H1 (cell line): ENCODE results near the gene ALDOA. TPM values are rescaled to one million over a fixed set of nuclear protein-coding genes. Genes with fewer than 3 reads are reported as not detected.

ENCODE experiments used
- CTCF ChIA-PET: fragments of 300-600 bp; sonication (Branson Sonifier 250); formaldehyde crosslinking; loops from one replicate; lab custom pipeline; 2021; ENCODE audit not compliant: partially characterized antibody; lab: Charles Lee
- POLR2A ChIA-PET: fragments of 300-600 bp; sonication (Branson Sonifier 250); formaldehyde crosslinking; loops from one replicate; lab custom pipeline; 2021; ENCODE audit warnings: inconsistent platforms; ENCODE audit not compliant: partially characterized antibody; lab: Charles Lee
- DNase-seq, 2 experiments: peaks; one replicate each; pipeline versions ENCODE4 v3.0.0 to v3.0.0-alpha.2; 2010 to 2022; ENCODE audit warnings: low spot score in 2 of 2, low read depth in 1 of 2, mixed read lengths in 1 of 2
- FAIRE-seq: peaks from 2 replicates; lab custom pipeline; 2011; peaks lifted over from hg19 to GRCh38; lab: Jason Lieb, UNC
- H2AFZ ChIP-seq: 2 replicates; pipeline ENCODE4 v1.8.1; 2012; ENCODE audit warnings: low read length, inconsistent platforms
- H2AK5ac ChIP-seq: 2 replicates; pipeline ENCODE4 v1.6.1; 2013; ENCODE audit warnings: low read depth, low read length
- H2BK120ac ChIP-seq: replicated peaks from 2 replicates; pipeline ENCODE3; 2013; ENCODE audit warnings: low read depth, low read length, inconsistent platforms
- H2BK12ac ChIP-seq: 2 replicates; pipeline ENCODE4 v1.6.1; 2013; ENCODE audit warnings: low read depth, low read length
- H2BK15ac ChIP-seq: 2 replicates; pipeline ENCODE4 v1.6.1; 2013; ENCODE audit warnings: low read length
- H2BK20ac ChIP-seq: 2 replicates; pipeline ENCODE4 v1.6.1; 2013; ENCODE audit warnings: low read length
- H2BK5ac ChIP-seq: 2 replicates; pipeline ENCODE4 v1.6.1; 2013; ENCODE audit warnings: low read depth, low read length
- H3K14ac ChIP-seq: 2 replicates; pipeline ENCODE4 v1.6.1; 2013; ENCODE audit warnings: inconsistent platforms; ENCODE audit not compliant: insufficient read length
- H3K18ac ChIP-seq: 2 replicates; pipeline ENCODE4 v1.6.1; 2013; ENCODE audit warnings: low read length; ENCODE audit errors: extremely low read depth
- H3K23ac ChIP-seq: 2 replicates; pipeline ENCODE4 v1.6.1; 2013; ENCODE audit warnings: inconsistent platforms; ENCODE audit not compliant: insufficient read length
- H3K23me2 ChIP-seq: 2 replicates; pipeline ENCODE4 v1.6.1; 2013; ENCODE audit warnings: low read depth, low read length
- H3K27ac ChIP-seq: 2 replicates; pipeline ENCODE4 v1.6.1; 2011; ENCODE audit warnings: low read depth, low read length, inconsistent platforms
- H3K27me3 ChIP-seq, 4 experiments: replicated peaks in 1 of 4; 1 replicate in 1 of 4; 2 replicates in 3 of 4; pipeline versions ENCODE4 v1.6.1 to v1.8.1; 2011 to 2013; ENCODE audit warnings: low read length in 3 of 4, mild to moderate bottlenecking in 3 of 4, inconsistent platforms in 2 of 4, mixed read lengths in 2 of 4, moderate library complexity in 1 of 4; ENCODE audit not compliant: control insufficient read depth in 3 of 4, insufficient read depth in 3 of 4; ENCODE audit errors: extremely low read depth in 1 of 4
- H3K36me3 ChIP-seq, 4 experiments: 2 replicates each; pipeline versions ENCODE4 v1.6.1 to v1.8.1; 2011 to 2013; ENCODE audit warnings: mild to moderate bottlenecking in 4 of 4, low read length in 3 of 4, moderate library complexity in 2 of 4, control low read depth in 1 of 4, inconsistent platforms in 1 of 4; ENCODE audit not compliant: insufficient read depth in 4 of 4, control insufficient read depth in 2 of 4
- H3K4ac ChIP-seq: replicated peaks from 2 replicates; pipeline ENCODE3; 2013; ENCODE audit warnings: low read length, low read depth, mixed read lengths, inconsistent platforms; ENCODE audit not compliant: insufficient read length
- H3K4me1 ChIP-seq, 4 experiments: replicated peaks in 1 of 4; 1 replicate in 1 of 4; 2 replicates in 3 of 4; pipeline versions ENCODE4 v1.6.1 to v1.8.1; 2011 to 2013; ENCODE audit warnings: low read length in 3 of 4, inconsistent platforms in 2 of 4, mixed read lengths in 1 of 4; ENCODE audit not compliant: insufficient read depth in 4 of 4, control insufficient read depth in 3 of 4
- H3K4me2 ChIP-seq, 2 experiments: 2 replicates each; pipeline versions ENCODE4 v1.6.1 to v1.8.1; 2011 to 2013; ENCODE audit warnings: low read depth in 2 of 2, low read length in 2 of 2, control low read depth in 1 of 2, inconsistent platforms in 1 of 2, mild to moderate bottlenecking in 1 of 2; ENCODE audit not compliant: insufficient read depth in 1 of 2
- H3K4me3 ChIP-seq, 4 experiments: fragments of 200-600, 300-600 bp in 1 of 4; sonication (generic), shearing (Covaris generic), sonication (Bioruptor Twin) in 1 of 4; 2 replicates each; pipeline versions ENCODE4 v1.5.1 to v1.8.1; 2011 to 2016; ENCODE audit warnings: low read length in 4 of 4, low read depth in 3 of 4, control low read depth in 2 of 4, inconsistent platforms in 2 of 4, mild to moderate bottlenecking in 2 of 4, mixed read lengths in 1 of 4, moderate library complexity in 1 of 4; ENCODE audit not compliant: insufficient read depth in 2 of 4; ENCODE audit errors: extremely low read depth in 1 of 4
- H3K56ac ChIP-seq: replicated peaks from 2 replicates; pipeline ENCODE3; 2013; ENCODE audit warnings: low read depth, mild to moderate bottlenecking, mixed read lengths, low read length, inconsistent platforms; ENCODE audit not compliant: insufficient read length
- H3K79me1 ChIP-seq: 2 replicates; pipeline ENCODE4 v1.6.1; 2013; ENCODE audit warnings: low read depth, low read length, control low read depth
- H3K79me2 ChIP-seq, 2 experiments: 2 replicates each; pipeline versions ENCODE4 v1.6.1 to v1.8.1; 2012 to 2013; ENCODE audit warnings: low read length in 2 of 2, mild to moderate bottlenecking in 2 of 2, inconsistent platforms in 1 of 2; ENCODE audit not compliant: insufficient read depth in 2 of 2, control insufficient read depth in 1 of 2
- H3K9ac ChIP-seq, 4 experiments: replicated peaks in 1 of 4; 1 replicate in 1 of 4; 2 replicates in 3 of 4; pipeline versions ENCODE4 v1.6.1 to v1.8.1; 2011 to 2013; ENCODE audit warnings: low read depth in 3 of 4, low read length in 3 of 4, control low read depth in 2 of 4, mild to moderate bottlenecking in 2 of 4, moderate library complexity in 2 of 4, inconsistent platforms in 1 of 4; ENCODE audit errors: extremely low read depth in 1 of 4
- H3K9me3 ChIP-seq, 2 experiments: 2 replicates each; pipeline versions ENCODE4 v1.6.1 to v1.8.1; 2012 to 2013; ENCODE audit warnings: mild to moderate bottlenecking in 2 of 2, moderate library complexity in 2 of 2, control low read depth in 1 of 2, inconsistent platforms in 1 of 2, low read depth in 1 of 2, low read length in 1 of 2, mixed read lengths in 1 of 2; ENCODE audit not compliant: insufficient read depth in 2 of 2
- H4K20me1 ChIP-seq, 2 experiments: replicated peaks in 1 of 2; 2 replicates each; pipeline versions ENCODE3 to v1.8.1; 2011 to 2013; ENCODE audit warnings: inconsistent platforms in 2 of 2, low read length in 2 of 2, mild to moderate bottlenecking in 1 of 2; ENCODE audit not compliant: insufficient read depth in 2 of 2, control insufficient read depth in 1 of 2
- H4K5ac ChIP-seq: 2 replicates; pipeline ENCODE4 v1.6.1; 2013; ENCODE audit warnings: low read length, low read depth, mixed read lengths, inconsistent platforms; ENCODE audit not compliant: insufficient read length
- H4K8ac ChIP-seq: 2 replicates; pipeline ENCODE4 v1.8.0; 2013; ENCODE audit warnings: mild to moderate bottlenecking, moderate library complexity, low read length, inconsistent platforms; ENCODE audit not compliant: insufficient read depth; ENCODE audit errors: extremely low read depth
- H4K91ac ChIP-seq: replicated peaks from 2 replicates; pipeline ENCODE3; 2013; ENCODE audit warnings: low read length, mixed read lengths, inconsistent platforms; ENCODE audit not compliant: insufficient read length
- CHD1 ChIP-seq: IDR thresholded peaks from 2 replicates; pipeline ENCODE4 v1.6.1; 2012; ENCODE audit warnings: low read depth, low read length, improper control_type of control experiment
- FOSL1 ChIP-seq: IDR thresholded peaks from 2 replicates; pipeline ENCODE4 v1.6.1; 2011; ENCODE audit warnings: mild to moderate bottlenecking, low read depth, low read length, moderate library complexity; ENCODE audit not compliant: insufficient read depth
- HDAC2 ChIP-seq, 2 experiments: fragments of 300-600 bp in 1 of 2; sonication (generic) in 1 of 2; IDR thresholded peaks; 2 replicates each; pipeline ENCODE4 v1.6.1; 2011 to 2012; ENCODE audit warnings: low read depth in 2 of 2, low read length in 2 of 2, mild to moderate bottlenecking in 2 of 2, moderate library complexity in 2 of 2, borderline replicate concordance in 1 of 2, inconsistent platforms in 1 of 2
- PHF8 ChIP-seq: fragments of 200-600 bp; sonication (generic); conservative IDR thresholded peaks from 2 replicates; pipeline ENCODE4 v1.7.1; 2012; ENCODE audit warnings: low read depth, mild to moderate bottlenecking, inconsistent platforms, low read length, moderate library complexity
- POLR2A ChIP-seq, 2 experiments: IDR thresholded peaks; 1 replicate in 1 of 2; 2 replicates in 1 of 2; pipeline ENCODE4 v1.6.1; 2011; ENCODE audit warnings: low read depth in 2 of 2, low read length in 2 of 2, mild to moderate bottlenecking in 2 of 2; ENCODE audit errors: control extremely low read depth in 1 of 2
- POLR2AphosphoS5 ChIP-seq: IDR thresholded peaks from 2 replicates; pipeline ENCODE4 v1.6.1; 2011; ENCODE audit warnings: low read depth, low read length
- SAP30 ChIP-seq: fragments of 300-600 bp; sonication (generic); IDR thresholded peaks from 2 replicates; pipeline ENCODE4 v1.7.1; 2012; ENCODE audit warnings: low read length, moderate library complexity, mild to moderate bottlenecking, inconsistent platforms; ENCODE audit not compliant: insufficient read depth, insufficient replicate concordance
- SP1 ChIP-seq: IDR thresholded peaks from 2 replicates; pipeline ENCODE4 v1.6.1; 2011; ENCODE audit warnings: low read depth, low read length
- SRF ChIP-seq: IDR thresholded peaks from 2 replicates; pipeline ENCODE4 v1.6.1; 2011; ENCODE audit warnings: mild to moderate bottlenecking, low read depth, low read length, moderate library complexity
- TAF1 ChIP-seq: IDR thresholded peaks from 2 replicates; pipeline ENCODE4 v1.6.1; 2011; ENCODE audit warnings: mild to moderate bottlenecking, low read depth, low read length
- TBP ChIP-seq: IDR thresholded peaks from 2 replicates; pipeline ENCODE4 v1.6.1; 2011; ENCODE audit warnings: low read depth, low read length, improper control_type of control experiment
- WGBS, 2 experiments: shearing (Covaris generic) in 1 of 2; methylation state at CpG; one replicate each; pipeline versions ENCODE4 v1.1.6 to v1.1.7; 2013 to 2015; ENCODE audit warnings: low lambda C conversion rate in 2 of 2, mixed read lengths in 2 of 2, inconsistent platforms in 1 of 2, low coverage in 1 of 2, missing lambda C conversion rate in 1 of 2; ENCODE audit not compliant: insufficient replicate concordance in 2 of 2, insufficient coverage in 1 of 2, insufficient read length in 1 of 2; ENCODE audit errors: extremely low coverage in 1 of 2, missing lambda C conversion rate in 1 of 2; 5-methylcytosine and 5-hydroxymethylcytosine counted together
- polyA plus RNA-seq, 7 experiments: library from polyadenylated mRNA; depleted of rRNA in 3 of 7; stranded (reverse) in 5 of 7; unstranded in 2 of 7; fragments of >200 nt in 5 of 7; fragments of 200-250 nt in 2 of 7; gene quantifications; 1 replicate in 5 of 7; 2 replicates in 1 of 7; 4 replicates in 1 of 7; pipeline versions ENCODE4 v1.2.1 to v1.2.3, GENCODE V29; 2011 to 2013; ENCODE audit warnings: missing spikeins in 2 of 7, mixed read lengths in 2 of 7
- total RNA-seq: library from RNA; stranded (reverse); fragmentation: NEBNext Ultra II Directional; extraction: Animal tissue kit (Norgen Biotek cat#: 25700); gene quantifications from 2 replicates; pipeline ENCODE4 v1.2.1, GENCODE V29; 2021

The ALDOA gene
- total and polyA plus RNA-seq, 2 of the 8 experiments (the other 6 are each of a cell fraction or from before 2014, with no cell fraction given), result 1,072 to 1,083 TPM

DNA sequence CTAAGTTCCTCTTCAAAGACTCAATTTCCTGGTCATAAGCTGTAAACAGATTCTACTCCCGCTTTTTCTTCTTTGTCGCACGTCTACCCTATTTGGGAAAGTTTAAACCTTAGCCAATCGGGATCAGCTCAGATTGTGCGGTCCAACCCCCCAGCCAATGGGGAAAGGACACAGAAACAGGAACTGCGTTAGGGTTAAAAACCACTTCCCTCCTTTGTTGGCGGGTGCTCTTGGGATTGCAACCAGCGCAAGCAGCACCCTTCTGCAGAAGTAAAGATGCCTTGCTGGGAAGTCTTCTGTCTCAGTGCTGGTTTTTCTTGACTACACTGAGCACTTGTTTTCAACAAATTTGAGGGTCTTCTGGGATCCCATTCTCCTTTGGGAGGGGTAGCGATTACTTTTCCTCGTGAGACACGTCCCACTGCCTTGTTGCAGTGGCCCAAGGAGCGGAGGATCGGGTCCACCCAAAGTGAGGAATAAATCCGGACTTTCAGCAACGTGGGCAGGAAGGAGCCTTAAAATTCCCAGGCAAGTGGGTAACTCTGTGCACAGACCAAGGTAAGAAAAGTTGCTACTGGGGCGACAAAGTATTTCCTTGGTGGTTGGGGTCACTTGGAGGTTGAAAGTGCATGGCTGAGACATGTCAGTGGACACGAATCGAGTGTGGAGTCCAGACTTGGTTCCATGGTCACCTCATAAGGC lies 31.5 kb downstream of the ALDOA start:
- no peak overlapping the region for H2BK120ac ChIP-seq
- H2BK20ac ChIP-seq, result no peak overlapping the region
- peak in 1 of 2 experiments; percentile 73 for DNase-seq
- peak overlapping the region; percentile 80 to 100 (median 98); a peak in 7 of 8 replicates for H3K4me3 ChIP-seq
- peak overlapping the region; percentile 23; the same call in 1 of the 2 replicates for H2BK15ac ChIP-seq
- peak overlapping the region; percentile 9 for H4K91ac ChIP-seq
- peak overlapping the region; percentile 36; the same call in 1 of the 2 replicates for H2AFZ ChIP-seq
- H3K56ac ChIP-seq, result no peak overlapping the region
- peak overlapping the region; percentile 98 for H3K27ac ChIP-seq
- TF ChIP-seq SAP30 (peak; percentile 75), FOSL1 (no peak), HDAC2 (IDR thresholded peaks at IDR 0.05; ENCODE audit: borderline replicate concordance in 1 of 2, low read depth in 2 of 2, low read length in 2 of 2) (no peak), TAF1 (peak; percentile 82), POLR2A (IDR thresholded peaks at IDR 0.05; ENCODE audit: control extremely low read depth in 1 of 2, low read depth in 2 of 2, low read length in 2 of 2) (peak; percentile 9 to 90), SRF (peak; percentile 75), PHF8 (peak; percentile 37), POLR2AphosphoS5 (peak; percentile 84; the same call in 1 of the 2 replicates), TBP (peak; percentile 93), CHD1 (peak; percentile 32; the same call in 1 of the 2 replicates), SP1 (peak; percentile 87)
- H3K4me1 ChIP-seq, result peaks cover 0 to 19% (median 8%) of the 10 kb centered on the region in 4 experiments; a peak in 6 of 7 replicates
- H3K23ac ChIP-seq, result no peak overlapping the region
- peak overlapping the region; percentile 22 for H3K4ac ChIP-seq
- H3K27me3 ChIP-seq, result no peaks in the 10 kb centered on the region
- H3K36me3 ChIP-seq, result peaks cover 0 to 9% (median 3%) of the 10 kb centered on the region in 4 experiments; a peak in 6 of 8 replicates
- peak overlapping the region; percentile 79 to 98 (median 96) for H3K9ac ChIP-seq
- peak overlapping the region; percentile 88; the same call in 1 of the 2 replicates for H3K18ac ChIP-seq
- no peak overlapping the region for H4K8ac ChIP-seq
- peaks cover 2 to 19% of the 10 kb centered on the region in 2 experiments for H4K20me1 ChIP-seq
- H3K79me1 ChIP-seq, result peaks cover 3% of the 10 kb centered on the region
- peak overlapping the region; percentile 29; the same call in 1 of the 2 replicates for H2AK5ac ChIP-seq
- peak overlapping the region; percentile 88 for H2BK12ac ChIP-seq
- H3K23me2 ChIP-seq, result peaks cover 21% of the 10 kb centered on the region; the same call in 1 of the 2 replicates
- peak overlapping the region; percentile 92 for H4K5ac ChIP-seq
- ChIA-PET POLR2A (interaction anchor here (0.7 to 14.0 kb wide), 10 partner anchors 11 to 519 kb away, joined by 3 to 353 read pairs (median 4); partner anchors contain the start of genes ALDOA, CORO1A, GDPD3 and PPP4C), CTCF (interaction anchor here (0.9 to 1.1 kb wide), 3 partner anchors 15 to 42 kb away, joined by 4 to 8 read pairs (median 5); no protein-coding TSS in a partner anchor)
- H3K4me2 ChIP-seq, result peak overlapping the region; percentile 56 to 94
- H2BK5ac ChIP-seq, result peak overlapping the region; percentile 96
- peak; percentile 91 for FAIRE-seq
- no peaks in the 10 kb centered on the region for H3K9me3 ChIP-seq
- 1% methylated on average over 18 of the region's 18 CpGs; no CpG with 5 or more reads in 1 of the 2 experiments for WGBS, 2 experiments
- peaks cover 11 to 57% of the 10 kb centered on the region in 2 experiments for H3K79me2 ChIP-seq
- H3K14ac ChIP-seq, result no peak overlapping the region
